Activated CD8-positive, alpha-beta memory T cell treated with anti-CD3 and anti-CD28 coated beads for 1 hour (primary cell): ENCODE data around the gene YWHAE.
"Not testable (repeated sequence)": the region's sequence is repeated elsewhere in the genome, so short reads cannot be mapped to it uniquely, and the experiment has no call there.

Source experiments
- DNase-seq, 2 donors: peaks; one replicate each; pipeline ENCODE4 v3.0.0-alpha.2; 2020; ENCODE audit warnings: low read depth in 1 of 2; ENCODE audit errors: extremely low read depth in 1 of 2

The YWHAE gene

GRCh38 chr17:1331708-1332107 lies 68.3 kb downstream of the YWHAE start:
- no peak for DNase-seq

- DNase-seq, result no peak
These were observed 70.2 kb downstream of the YWHAE start for GRCh38 chr17:1329745-1330343.

GRCh38 chr17:1328437-1328836 lies 71.6 kb downstream of the YWHAE start:
- no peak for DNase-seq

GRCh38 chr17:1325766-1326165 lies 74.3 kb downstream of the YWHAE start:
- no peak for DNase-seq

DNA sequence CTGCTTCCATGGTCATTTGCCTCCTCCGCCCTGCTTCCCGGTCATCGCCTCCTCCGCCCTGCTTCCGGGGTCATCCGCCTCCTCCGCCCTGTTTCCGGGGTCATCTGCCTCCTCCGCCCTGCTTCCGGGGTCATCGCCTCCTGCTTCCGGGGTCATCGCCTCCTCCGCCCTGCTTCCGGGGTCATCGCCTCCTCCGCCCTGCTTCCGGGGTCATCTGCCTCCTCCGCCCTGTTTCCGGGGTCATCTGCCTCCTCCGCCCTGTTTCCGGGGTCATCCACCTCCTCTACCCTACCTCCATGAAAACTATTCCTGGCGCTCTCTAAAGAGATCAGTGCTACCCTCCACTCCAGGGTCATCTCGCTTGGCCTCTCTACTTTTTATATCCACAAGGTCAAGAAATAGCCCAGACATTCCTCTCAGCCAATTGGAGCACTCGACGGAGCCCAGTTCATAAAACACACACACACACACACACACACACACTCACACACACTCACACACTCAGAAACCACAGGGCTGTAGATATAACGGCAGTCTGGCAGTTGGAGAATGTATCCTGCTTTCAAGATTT lies 75.7 kb downstream of the YWHAE start:
- DNase-seq, result no peak

GRCh38 chr17:1323336-1323735 lies 76.7 kb downstream of the YWHAE start:
- no peak for DNase-seq

DNA sequence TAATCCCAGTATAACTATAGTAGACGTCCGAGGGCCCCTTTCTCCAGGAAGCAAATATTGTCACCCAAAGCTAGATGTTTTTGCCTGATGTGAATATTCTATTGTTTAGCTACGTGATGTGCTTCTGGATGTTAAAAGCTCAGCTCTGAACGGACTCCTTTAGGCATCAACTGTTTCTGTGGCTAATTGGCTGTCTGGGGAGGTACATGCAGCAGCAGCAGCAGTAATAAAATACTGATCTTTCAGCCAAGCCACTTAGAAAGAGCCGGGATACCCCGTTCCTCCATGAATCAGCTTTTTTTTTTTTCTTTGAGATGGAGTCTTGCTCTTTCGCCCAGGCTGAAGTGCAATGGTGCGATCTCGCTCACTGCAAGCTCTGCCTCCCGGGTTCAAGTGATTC lies 77.5 kb downstream of the YWHAE start:
- DNase-seq, result no peak

GRCh38 chr17:1322014-1322428 lies 78.0 kb downstream of the YWHAE start:
- no peak for DNase-seq

- DNase-seq, result no peak
These were observed 84.1 kb downstream of the YWHAE start for GRCh38 chr17:1315891-1316403.

- no peak for DNase-seq
These were observed 84.6 kb downstream of the YWHAE start for GRCh38 chr17:1315409-1315808.

- DNase-seq, result no peak
These were observed 86.6 kb downstream of the YWHAE start for GRCh38 chr17:1313270-1314005.

GRCh38 chr17:1312261-1312870 lies 87.7 kb downstream of the YWHAE start:
- DNase-seq, result no peak

- not testable (repeated sequence) for DNase-seq
These were observed 92.2 kb downstream of the YWHAE start for GRCh38 chr17:1307829-1308228.

GRCh38 chr17:1304962-1305563 lies 95.0 kb downstream of the YWHAE start:
- DNase-seq, result no peak

- DNase-seq, result no peak
These were observed 95.5 kb downstream of the YWHAE start for GRCh38 chr17:1304522-1304921.

DNA sequence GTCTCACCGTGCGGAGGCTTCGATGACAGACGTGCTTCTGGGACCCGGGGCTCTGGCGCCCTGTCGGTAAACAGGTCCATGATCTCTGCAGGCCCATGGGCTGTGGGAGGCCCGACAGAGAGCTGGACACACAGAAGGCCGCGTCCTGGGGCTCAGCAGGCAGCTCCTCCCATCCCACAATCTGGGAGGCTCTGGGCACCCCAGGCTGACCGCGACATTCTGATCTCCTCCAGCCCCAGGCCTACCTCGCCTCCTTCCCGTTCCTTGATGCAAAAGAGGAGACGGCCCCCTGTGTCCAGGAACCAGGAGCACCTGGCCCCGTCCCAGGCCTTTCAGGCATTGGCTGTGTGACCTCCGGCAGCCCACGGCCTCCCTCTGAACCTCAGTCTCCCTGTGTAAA lies 97.3 kb downstream of the YWHAE start:
- DNase-seq, result no peak

- no peak for DNase-seq
These were observed 98.5 kb downstream of the YWHAE start for GRCh38 chr17:1301546-1301945.

DNA sequence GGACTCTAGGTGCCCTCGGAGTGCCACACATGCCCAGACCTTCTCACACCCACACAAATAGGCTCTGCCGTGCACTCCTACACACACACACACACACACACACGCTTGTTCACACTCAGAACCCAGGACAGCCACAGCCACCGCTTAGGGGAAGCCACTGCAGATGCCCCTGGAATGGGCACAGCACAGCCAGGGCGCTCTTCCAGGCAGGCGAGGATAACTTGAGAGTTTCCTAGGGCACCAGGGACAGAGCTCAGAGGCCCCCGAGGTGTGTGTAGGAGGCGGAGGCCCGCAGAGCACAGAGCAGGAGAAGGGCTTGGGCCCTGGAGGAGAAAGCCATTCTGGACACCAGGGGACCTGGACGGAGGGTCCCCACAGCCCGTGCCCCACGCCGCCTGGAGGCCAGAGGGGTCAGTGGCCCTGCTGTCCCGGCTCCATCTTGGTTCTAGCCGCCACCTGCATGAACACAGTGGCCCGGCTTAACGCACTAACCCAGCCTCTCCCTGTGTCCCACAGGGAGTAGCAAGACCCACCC lies 99.6 kb downstream of the YWHAE start:
- no peak for DNase-seq

DNA sequence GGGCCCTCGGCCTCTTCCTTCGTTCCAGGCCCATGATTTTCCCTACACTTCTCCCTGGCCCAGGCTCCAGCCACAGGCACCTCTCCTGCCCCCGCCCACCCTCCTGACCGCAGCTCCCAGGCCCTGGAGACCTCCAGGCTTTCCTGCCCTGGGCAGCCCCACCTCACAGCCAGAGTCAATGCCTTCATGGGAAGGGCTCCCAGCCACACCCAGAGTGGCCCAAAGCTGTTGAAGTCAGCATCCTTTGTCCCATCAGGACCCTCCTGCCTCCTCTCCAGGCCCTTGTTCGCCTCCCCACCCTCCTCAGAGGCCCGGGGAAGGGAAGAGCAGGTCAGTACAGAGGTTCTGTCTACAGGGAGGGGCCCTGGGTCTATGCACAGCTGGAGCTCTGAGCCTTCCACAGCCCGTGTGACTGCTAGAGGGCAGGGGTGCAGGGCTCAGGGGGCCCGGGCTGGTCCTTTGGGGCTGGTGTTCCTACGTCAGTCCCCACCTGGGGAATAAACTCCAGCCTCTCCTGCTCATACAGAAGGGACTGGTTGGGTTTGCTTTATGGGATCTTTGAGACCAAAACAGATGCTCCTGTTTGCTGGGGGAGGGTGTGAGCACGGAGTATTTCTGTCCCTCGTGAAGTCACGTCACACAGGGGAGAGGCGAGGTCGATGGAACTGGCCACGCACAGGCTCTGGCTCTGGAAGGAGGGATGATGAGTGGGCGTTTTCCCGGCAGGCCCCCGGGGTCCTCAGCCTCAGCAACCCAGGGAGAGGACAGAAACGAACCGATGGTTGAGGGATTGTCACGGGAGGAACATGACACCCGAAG lies 100.3 kb downstream of the YWHAE start:
- no peak for DNase-seq

DNA sequence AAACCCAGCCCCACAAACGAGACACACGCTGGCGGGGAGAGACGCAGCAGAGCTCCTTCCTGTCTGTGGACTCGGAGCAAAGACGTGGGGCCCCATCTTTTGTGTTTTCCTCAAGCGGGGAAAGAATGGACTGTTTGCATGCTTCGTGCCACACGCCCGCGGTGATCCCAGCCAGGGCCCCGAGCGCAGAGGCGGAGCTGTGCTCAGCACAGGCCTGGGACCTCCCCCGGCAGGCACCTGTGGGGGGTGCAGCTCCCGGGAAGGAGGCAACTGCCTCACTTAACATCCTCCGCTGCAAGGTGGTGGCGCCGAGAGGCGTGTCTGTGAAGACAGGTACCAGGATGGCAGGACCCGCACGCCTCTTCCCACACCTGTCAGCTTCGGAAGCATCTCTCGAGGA lies 101.4 kb downstream of the YWHAE start:
- DNase-seq, result peak in 1 of 2 donors; percentile 28
